SK-N-SH treated with all-trans-retinoic acid at 6 μM for 48 hours (cell line): Measurements from ENCODE around the gene TOR3A.

ENCODE experiments used
- ATAC-seq: fragments of 200-7000 bp; cut with Tn5 transposase; 3 replicates; pipeline ENCODE4 v1.9.1; 2020; ENCODE audit warnings: mild to moderate bottlenecking, moderate library complexity
- ARNTL ChIP-seq: fragments of 450-650 bp; formaldehyde crosslinking; IDR thresholded peaks from 2 replicates; pipeline ENCODE4 v1.5.0; 2020; ENCODE audit warnings: low read depth, mild to moderate bottlenecking, moderate library complexity, borderline replicate concordance
- BACH2 ChIP-seq: fragments of 250-450 bp; sonication (Bioruptor Pico); IDR thresholded peaks from 2 replicates; pipeline ENCODE4 v1.9.0; 2021; ENCODE audit warnings: mild to moderate bottlenecking, borderline replicate concordance
- CREB5 ChIP-seq: fragments of 250-450 bp; sonication (Bioruptor Pico); IDR thresholded peaks from 2 replicates; pipeline ENCODE4 v1.5.1; 2020; ENCODE audit warnings: low read depth, mild to moderate bottlenecking, moderate library complexity
- CSDC2 ChIP-seq: fragments of 250-450 bp; sonication (Bioruptor Pico); IDR thresholded peaks from 2 replicates; pipeline ENCODE4 v1.5.0; 2020; ENCODE audit warnings: mild to moderate bottlenecking, moderate library complexity
- CSRNP3 ChIP-seq: fragments of 250-450 bp; sonication (Bioruptor Pico); IDR thresholded peaks from 2 replicates; pipeline ENCODE4 v1.5.1; 2021; ENCODE audit warnings: mild to moderate bottlenecking, moderate library complexity
- ESRRG ChIP-seq: fragments of 250-450 bp; sonication (Bioruptor Pico); IDR thresholded peaks from 2 replicates; pipeline ENCODE4 v1.6.1; 2021; ENCODE audit warnings: mild to moderate bottlenecking
- GLIS3 ChIP-seq: fragments of 250-450 bp; sonication (Bioruptor Pico); IDR thresholded peaks from 2 replicates; pipeline ENCODE4 v1.5.0; 2020; ENCODE audit warnings: mild to moderate bottlenecking, moderate library complexity
- ISL1 ChIP-seq: fragments of 250-450 bp; sonication (Bioruptor Pico); IDR thresholded peaks from 2 replicates; pipeline ENCODE4 v2.1.2; 2022; ENCODE audit warnings: mild to moderate bottlenecking, moderate library complexity
- OSR1 ChIP-seq: fragments of 250-450 bp; sonication (Bioruptor Pico); IDR thresholded peaks from 2 replicates; pipeline ENCODE4 v1.8.0; 2022; ENCODE audit warnings: moderate library complexity, mild to moderate bottlenecking, inconsistent platforms
- PATZ1 ChIP-seq: fragments of 250-450 bp; sonication (Bioruptor Pico); IDR thresholded peaks from 2 replicates; pipeline ENCODE4 v1.8.0; 2020; ENCODE audit warnings: mild to moderate bottlenecking, moderate library complexity, borderline replicate concordance
- PPARA ChIP-seq: fragments of 250-450 bp; sonication (Bioruptor Pico); IDR thresholded peaks from 2 replicates; pipeline ENCODE4 v1.5.0; 2020; ENCODE audit warnings: mild to moderate bottlenecking, borderline replicate concordance
- RARB ChIP-seq: fragments of 250-450 bp; sonication (Bioruptor Pico); IDR thresholded peaks from 2 replicates; pipeline ENCODE4 v1.8.0; 2021; ENCODE audit warnings: mild to moderate bottlenecking, moderate library complexity
- SNAI2 ChIP-seq: fragments of 250-450 bp; sonication (Bioruptor Pico); IDR thresholded peaks from 2 replicates; pipeline ENCODE4 v1.5.0; 2020; ENCODE audit warnings: mild to moderate bottlenecking, moderate library complexity
- TCF4 ChIP-seq: fragments of 250-450 bp; sonication (Bioruptor Pico); IDR thresholded peaks from 2 replicates; pipeline ENCODE4 v1.8.0; 2021; ENCODE audit warnings: mild to moderate bottlenecking, moderate library complexity, borderline replicate concordance
- TOX ChIP-seq: fragments of 250-450 bp; sonication (Bioruptor Pico); IDR thresholded peaks from 2 replicates; pipeline ENCODE4 v1.8.0; 2021; ENCODE audit warnings: mild to moderate bottlenecking, moderate library complexity, borderline replicate concordance
- TSHZ2 ChIP-seq: fragments of 250-450 bp; sonication (Bioruptor Pico); IDR thresholded peaks from 2 replicates; pipeline ENCODE4 v1.5.0; 2020; ENCODE audit warnings: mild to moderate bottlenecking, moderate library complexity
- ZC3H10 ChIP-seq: fragments of 250-450 bp; sonication (Bioruptor Pico); IDR thresholded peaks from 2 replicates; pipeline ENCODE4 v1.5.1; 2021; ENCODE audit warnings: mild to moderate bottlenecking, moderate library complexity
- ZFP3 ChIP-seq: fragments of 250-450 bp; sonication (Bioruptor Pico); IDR thresholded peaks from 2 replicates; pipeline ENCODE4 v1.5.0; 2020; ENCODE audit warnings: mild to moderate bottlenecking, moderate library complexity
- ZFP30 ChIP-seq: fragments of 450-650 bp; formaldehyde crosslinking; IDR thresholded peaks from 2 replicates; pipeline ENCODE4 v1.5.0; 2022; ENCODE audit warnings: mild to moderate bottlenecking, moderate library complexity
- ZNF565 ChIP-seq: fragments of 450-650 bp; formaldehyde crosslinking; conservative IDR thresholded peaks from 2 replicates; pipeline ENCODE4 v1.5.0; 2020; ENCODE audit warnings: low read depth, mild to moderate bottlenecking, moderate library complexity
- ZNF70 ChIP-seq: fragments of 450-650 bp; formaldehyde crosslinking; IDR thresholded peaks from 2 replicates; pipeline ENCODE4 v1.5.0; 2020; ENCODE audit warnings: mild to moderate bottlenecking, moderate library complexity
- ZNF8 ChIP-seq: fragments of 450-650 bp; formaldehyde crosslinking; IDR thresholded peaks from 2 replicates; pipeline ENCODE4 v1.5.0; 2020; ENCODE audit warnings: mild to moderate bottlenecking, moderate library complexity

TOR3A gene

GRCh38 chr1:179053486-179053885 lies 28.4 kb upstream of the TOR3A start:
- TF ChIP-seq ZNF8 (CRISPR knock-in tag): no peak
- no peak for TF ChIP-seq ZNF70 (CRISPR knock-in tag)
- TF ChIP-seq BACH2 (CRISPR knock-in tag): no peak
- TF ChIP-seq PATZ1 (CRISPR knock-in tag): no peak
- TF ChIP-seq OSR1 (CRISPR knock-in tag): no peak
- TF ChIP-seq ZC3H10 (CRISPR knock-in tag): no peak
- TF ChIP-seq ZFP30 (CRISPR knock-in tag): no peak
- no peak for TF ChIP-seq TOX (CRISPR knock-in tag)
- no peak for TF ChIP-seq ZFP3 (CRISPR knock-in tag)
- no peak for ATAC-seq

- no peak for ATAC-seq
Observed at GRCh38 chr1:179055937-179056336, 25.9 kb upstream of the TOR3A start.

GRCh38 chr1:179058487-179059483 lies 23.1 kb upstream of the TOR3A start:
- ATAC-seq: peak; percentile 85
- TF ChIP-seq ZFP30 (CRISPR knock-in tag) (no peak), ZNF565 (no peak), CREB5 (CRISPR knock-in tag) (no peak), GLIS3 (CRISPR knock-in tag) (no peak), ISL1 (CRISPR knock-in tag) (no peak)

More at GRCh38 chr1:179055937-179056336, 25.9 kb upstream of the TOR3A start:
- TF ChIP-seq SNAI2 (CRISPR knock-in tag) (no peak), TCF4 (no peak)

- no peak for TF ChIP-seq TSHZ2 (CRISPR knock-in tag)
- TF ChIP-seq ZC3H10 (CRISPR knock-in tag): no peak
- TF ChIP-seq PATZ1 (CRISPR knock-in tag): no peak
- TF ChIP-seq ISL1 (CRISPR knock-in tag): no peak
- no peak for TF ChIP-seq ZNF565
- TF ChIP-seq RARB (CRISPR knock-in tag): no peak
- TF ChIP-seq ARNTL (CRISPR knock-in tag): no peak
- no peak for TF ChIP-seq PPARA (CRISPR knock-in tag)
- no peak for TF ChIP-seq ZNF70 (CRISPR knock-in tag)
- no peak for TF ChIP-seq ZFP3 (CRISPR knock-in tag)
- TF ChIP-seq ESRRG: no peak
- TF ChIP-seq GLIS3 (CRISPR knock-in tag): no peak
- TF ChIP-seq CSDC2 (CRISPR knock-in tag): no peak
- TF ChIP-seq TCF4: no peak
- no peak for TF ChIP-seq CSRNP3 (CRISPR knock-in tag)
- no peak for TF ChIP-seq BACH2 (CRISPR knock-in tag)
- no peak; the same call in 2 of the 3 replicates for ATAC-seq
Observed at GRCh38 chr1:179061360-179062282, 20.2 kb upstream of the TOR3A start.
